ENCODE results near the gene SLC44A5.
"Not testable (repeated sequence)": the region's sequence is repeated elsewhere in the genome, so short reads cannot be mapped to it uniquely, and the experiment has no call there.

Gene SLC44A5

GRCh38 chr1:75444220-75444619, 166.7 kb downstream of the SLC44A5 start:
- DNase-seq = no peak

- no peak for DNase-seq
Measured at GRCh38 chr1:75440274-75440673, 170.6 kb downstream of the SLC44A5 start.

DNA sequence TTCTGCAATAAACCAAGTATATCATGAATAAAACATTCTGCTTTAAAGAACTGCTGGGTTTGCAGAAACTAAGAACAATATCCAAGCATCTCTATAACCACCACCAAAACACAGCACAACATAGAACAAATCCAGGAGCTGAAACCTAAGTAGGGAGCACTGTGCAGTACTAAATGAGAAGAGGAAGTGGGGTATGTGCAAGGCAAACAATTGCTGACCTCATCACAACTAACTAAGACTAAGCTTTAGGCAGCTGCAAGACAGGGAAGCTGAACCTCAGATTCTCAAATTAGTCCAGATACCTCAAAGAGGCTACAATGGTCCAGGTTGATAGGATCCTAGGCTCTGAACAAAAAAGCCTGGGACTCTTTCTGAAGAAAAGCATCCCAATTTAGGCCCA, 172.6 kb downstream of the SLC44A5 start:
- DNase-seq = no peak

- no peak for DNase-seq
Measured at GRCh38 chr1:75431843-75432242, 179.1 kb downstream of the SLC44A5 start.

GRCh38 chr1:75430526-75430925, 180.4 kb downstream of the SLC44A5 start:
- DNase-seq = no peak

DNA sequence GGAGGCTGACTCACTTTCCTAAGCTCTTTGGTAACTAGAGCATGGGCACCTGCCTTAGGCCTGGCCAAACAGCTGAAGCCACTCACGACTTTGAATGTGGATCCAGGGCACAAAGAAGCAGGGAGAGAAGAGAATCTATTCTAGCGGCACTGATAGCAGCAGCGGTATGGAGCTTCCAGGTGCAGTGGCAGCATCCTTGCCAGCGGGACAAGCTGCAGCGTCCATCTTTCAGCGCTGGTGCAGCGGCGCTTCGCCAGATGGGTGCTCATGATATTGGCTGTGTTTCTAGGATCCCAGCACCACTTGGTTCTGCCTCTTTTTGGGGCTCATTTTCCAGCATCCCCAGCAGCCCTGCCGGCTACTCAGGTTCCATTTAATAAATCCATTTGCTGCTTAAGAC, 184.2 kb downstream of the SLC44A5 start:
- no peak for DNase-seq

DNA sequence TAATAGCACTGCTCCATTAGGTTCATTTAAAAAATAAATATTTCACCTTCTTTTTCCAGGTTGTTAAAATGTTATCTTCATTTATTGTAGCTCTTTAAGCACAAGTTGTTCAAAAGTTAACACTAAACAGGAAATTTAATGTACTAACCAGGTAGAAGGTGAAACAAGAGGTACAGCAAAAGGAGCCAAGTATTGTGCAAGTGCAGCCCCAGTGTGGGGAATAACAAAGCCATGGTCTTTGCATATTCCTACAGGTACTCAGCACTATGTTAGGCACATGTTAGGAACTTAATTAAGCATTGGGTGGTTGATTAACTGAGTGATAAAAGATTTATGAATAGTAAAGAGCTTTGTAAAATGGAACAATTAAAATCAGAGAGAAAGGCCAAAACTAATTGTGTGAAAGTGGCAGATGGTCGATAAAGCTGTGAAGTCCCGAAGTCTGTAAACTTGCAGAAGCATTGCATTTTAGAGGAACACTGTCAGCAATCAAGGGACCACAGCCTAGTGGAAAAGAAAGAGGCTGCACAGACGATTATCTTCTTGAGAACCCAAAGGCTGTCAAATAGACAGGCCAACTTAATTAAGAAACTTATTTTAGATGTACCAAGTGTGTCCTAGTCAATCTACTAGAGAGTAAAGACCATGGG, 185.8 kb downstream of the SLC44A5 start:
- no peak for DNase-seq

DNA sequence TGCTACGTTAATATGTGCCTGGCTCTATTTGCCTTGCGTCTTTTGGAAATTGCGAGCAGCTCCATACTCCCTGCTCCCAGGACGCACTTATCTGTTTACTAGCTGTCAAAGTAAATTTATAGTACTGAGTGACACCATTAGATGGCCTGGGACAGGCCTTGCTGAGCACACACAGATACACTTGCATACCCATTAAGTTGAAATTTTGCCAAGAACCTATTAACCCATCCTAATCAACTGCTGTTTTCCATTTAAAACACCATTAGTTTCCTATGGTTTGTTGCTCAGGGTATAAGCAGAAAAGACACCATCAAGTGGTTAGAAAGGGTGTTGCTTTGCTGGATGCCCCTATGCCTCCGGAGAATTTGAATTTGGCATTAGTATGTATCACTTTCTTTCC, 187.3 kb downstream of the SLC44A5 start:
- peak in 1 of 2 experiments; percentile 40 for DNase-seq

DNA sequence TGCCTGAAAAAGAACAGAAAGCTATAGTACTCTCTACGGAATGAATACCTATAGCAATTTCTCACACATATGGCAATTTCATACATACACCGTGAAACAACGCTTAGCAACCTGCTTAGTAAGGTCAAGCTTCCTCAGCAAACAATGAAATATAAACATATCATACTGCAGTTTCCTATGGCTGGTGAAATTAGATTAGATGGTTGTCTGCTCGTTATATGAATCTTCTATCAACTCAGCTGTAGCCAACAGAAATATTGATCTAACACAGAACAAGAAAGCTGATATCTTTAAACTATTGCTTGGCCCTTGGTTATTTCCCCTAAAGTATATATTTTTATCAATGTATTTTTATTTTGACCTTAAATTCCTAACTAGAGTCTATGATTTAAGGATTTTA, 187.8 kb downstream of the SLC44A5 start:
- no peak for DNase-seq

DNA sequence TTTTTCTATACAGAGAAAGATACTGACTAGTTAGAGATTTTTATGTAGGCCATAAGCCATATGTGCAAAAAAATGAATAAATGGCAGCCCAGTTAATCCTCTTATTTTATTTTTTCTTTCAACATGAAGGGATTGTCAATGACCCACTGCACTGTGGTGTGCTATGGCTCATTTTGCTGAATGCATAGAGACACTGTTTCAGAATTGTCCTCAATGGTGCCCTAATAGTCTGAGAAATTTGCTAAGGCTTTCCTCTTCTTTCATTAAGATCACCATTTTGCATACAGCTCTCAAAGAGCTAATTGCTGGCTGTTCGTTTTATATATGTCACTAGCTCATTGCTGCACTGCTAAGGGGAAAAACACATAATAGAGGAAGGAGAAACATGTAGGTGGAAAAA, 189.5 kb downstream of the SLC44A5 start:
- no peak for DNase-seq

DNA sequence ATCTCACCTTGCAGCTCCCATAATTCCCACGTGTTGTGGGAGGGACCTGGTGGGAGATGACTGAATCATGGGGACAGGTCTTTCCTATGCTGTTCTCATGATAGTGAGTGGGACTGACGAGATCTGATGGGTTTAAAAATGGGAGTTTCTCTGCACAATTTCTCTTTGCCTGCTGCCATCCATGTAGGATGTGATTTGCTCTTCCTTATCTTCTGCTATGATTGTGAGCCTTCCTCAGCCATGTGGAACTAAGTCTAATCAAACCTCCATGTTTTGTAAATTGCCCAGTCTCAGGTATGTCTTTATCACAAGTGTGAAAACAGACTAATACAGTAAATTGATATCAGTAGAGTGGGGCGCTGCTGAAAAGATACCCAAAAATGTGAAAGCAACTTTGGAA, 195.7 kb downstream of the SLC44A5 start:
- no peak for DNase-seq

DNA sequence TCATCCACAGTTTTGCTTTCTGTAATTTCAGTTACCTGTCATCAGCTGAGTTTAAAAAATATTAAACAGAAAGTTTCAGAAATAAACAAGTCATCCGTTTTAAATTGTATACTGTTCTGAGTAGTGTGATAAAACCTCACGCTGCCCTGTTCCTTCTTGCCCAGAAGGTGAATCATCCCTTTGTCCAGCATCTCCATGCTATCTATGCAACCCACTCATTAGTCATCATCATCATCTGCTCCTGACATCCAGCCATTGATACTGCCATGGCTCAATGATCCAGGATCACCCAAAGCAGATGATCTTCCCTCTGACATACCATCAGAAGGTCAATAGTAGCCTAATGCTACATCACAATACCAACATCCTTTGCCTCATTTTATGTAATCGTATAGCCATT, 198.3 kb downstream of the SLC44A5 start:
- DNase-seq = no peak

DNA sequence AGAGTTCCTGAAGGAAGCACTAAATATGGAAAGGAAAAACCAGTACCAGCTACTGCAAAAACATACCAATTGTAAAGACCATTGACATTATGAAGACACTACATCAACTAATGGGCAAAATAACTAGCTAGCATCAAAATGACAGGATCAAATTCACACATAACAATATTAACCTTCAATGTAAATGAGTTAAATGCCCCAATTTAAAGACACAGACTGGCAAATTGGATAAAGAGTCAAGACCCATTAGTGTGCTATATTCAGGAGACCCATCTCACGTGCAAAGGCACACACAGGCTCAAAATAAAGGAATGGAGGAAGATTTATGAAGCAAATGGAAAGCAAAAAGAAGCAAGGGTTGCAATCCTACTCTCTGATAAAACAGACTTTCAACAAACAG, 206.2 kb downstream of the SLC44A5 start:
- not testable (repeated sequence) for DNase-seq

- DNase-seq = not testable (repeated sequence)
Measured at GRCh38 chr1:75403147-75403646, 207.7 kb downstream of the SLC44A5 start.

DNA sequence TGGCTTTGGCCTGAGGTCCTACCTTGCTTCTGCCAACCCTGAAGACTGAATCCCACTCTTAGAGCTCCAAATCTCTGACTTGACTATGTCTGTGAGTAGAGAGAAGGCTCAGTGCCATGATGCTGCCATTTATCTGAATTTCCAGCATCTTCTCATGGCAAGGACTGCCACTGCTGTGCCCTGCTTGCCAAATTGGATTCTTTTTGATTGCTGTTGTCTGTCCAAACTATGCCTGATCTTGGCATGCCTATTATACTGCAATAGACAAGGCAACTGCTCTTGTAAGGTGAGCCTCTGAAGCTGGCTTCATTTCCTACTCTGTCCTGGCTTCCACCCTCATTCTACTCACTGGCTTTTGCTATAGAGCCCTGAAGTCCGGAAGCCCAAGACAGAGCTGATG, 210.2 kb downstream of the SLC44A5 start:
- peak; percentile 38 to 88 for DNase-seq

- no peak for DNase-seq
Measured at GRCh38 chr1:75396745-75397144, 214.2 kb downstream of the SLC44A5 start.

- DNase-seq = no peak
Measured at GRCh38 chr1:75396260-75396659, 214.7 kb downstream of the SLC44A5 start.

DNA sequence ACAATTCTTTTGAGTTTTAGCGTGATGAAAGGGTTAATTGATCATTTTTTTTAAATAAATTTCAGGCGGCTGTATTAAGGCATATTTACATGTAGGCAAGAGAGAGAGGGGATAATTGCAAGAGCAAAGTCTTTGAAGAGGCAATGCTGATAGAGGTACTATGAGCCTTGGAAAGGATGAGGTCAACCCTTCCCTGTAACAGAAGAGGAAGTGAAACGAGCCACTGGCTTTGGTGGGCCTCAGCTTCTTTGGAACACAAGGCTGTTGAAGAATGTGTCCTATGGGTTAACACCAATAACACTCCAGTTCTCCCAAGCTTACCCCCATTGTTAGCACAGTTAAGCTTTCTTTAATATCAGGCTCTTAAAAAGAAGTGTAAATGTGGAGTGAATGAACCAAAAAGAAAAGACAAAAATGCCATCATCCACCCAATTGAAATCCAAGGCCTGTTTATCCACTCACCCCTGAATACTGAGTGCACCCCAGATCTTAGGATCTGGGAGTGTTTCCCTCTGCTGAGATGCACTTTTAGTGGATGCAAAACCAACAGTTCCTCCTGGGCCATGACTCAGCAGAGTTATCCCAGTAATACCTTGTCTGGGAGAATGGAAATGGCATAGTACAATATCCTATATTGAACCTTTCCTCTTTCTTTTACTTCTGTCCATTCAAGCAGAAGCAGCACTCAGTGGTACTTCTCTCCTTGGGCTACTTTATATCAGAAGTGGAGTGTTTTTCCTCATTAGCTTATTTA, 216.4 kb downstream of the SLC44A5 start:
- no peak for DNase-seq

DNA sequence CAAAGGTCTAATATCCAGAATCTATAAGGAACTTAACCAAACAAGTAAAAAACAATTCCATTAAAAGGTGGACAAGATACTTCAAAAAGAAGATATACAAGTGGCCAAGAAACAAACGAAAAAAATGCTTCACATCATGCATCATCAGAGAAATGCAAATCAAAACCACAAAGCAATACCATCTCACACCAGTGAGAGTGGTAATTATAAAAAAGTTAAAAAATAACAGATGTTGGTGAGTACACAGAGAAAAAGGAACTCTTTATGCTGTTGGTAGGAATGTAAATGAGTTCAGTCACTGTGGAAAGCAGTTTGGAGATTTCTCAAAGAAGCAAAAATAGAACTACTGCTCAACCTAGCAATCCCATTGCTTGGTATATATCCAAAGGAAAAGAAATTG, 218.6 kb downstream of the SLC44A5 start:
- no peak for DNase-seq

GRCh38 chr1:75375476-75376447, 235.2 kb downstream of the SLC44A5 start:
- peak; percentile 31 to 42 for DNase-seq

DNA sequence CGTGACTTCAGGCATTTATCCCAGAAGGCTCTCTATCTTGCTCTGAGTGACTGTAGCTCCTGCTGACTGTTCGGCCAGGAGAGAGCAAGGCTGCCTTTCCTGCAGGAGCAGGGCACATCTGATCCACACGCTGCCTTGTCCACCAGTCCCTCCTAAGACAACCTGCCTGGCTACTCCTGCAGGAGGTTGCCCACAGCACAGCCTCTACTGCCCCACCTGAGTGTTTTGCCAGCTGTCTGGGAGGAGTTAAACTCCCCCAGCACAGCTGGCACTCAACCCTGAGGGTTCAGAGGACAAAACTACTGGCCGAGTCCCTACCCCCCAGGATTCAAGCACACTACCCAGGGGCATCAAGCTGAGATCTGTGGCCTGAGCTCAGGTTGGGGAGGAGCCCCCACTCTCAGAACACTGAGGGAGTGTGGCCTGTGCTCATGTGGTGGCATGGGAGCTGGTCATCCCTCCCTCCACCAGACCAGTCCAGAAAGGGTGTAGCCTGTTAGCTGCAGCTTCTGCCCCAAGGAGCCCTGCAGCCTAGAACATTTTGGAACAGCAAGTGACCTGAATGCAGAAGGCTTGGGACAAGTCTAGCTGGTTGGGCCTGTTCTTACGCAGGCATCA, 237.3 kb downstream of the SLC44A5 start:
- no peak for DNase-seq

GRCh38 chr1:75366595-75366994, 244.3 kb downstream of the SLC44A5 start:
- DNase-seq = no peak

- no peak for DNase-seq
Measured at GRCh38 chr1:75361260-75361659, 249.7 kb downstream of the SLC44A5 start.
